Measurements from ENCODE around the gene THBS4. TPM values are rescaled to one million over a fixed set of nuclear protein-coding genes. Genes with fewer than 3 reads are reported as not detected.

The THBS4 gene
- total RNA-seq, 2 donors from 2014 or later = 18.4 to 20.8 TPM

DNA sequence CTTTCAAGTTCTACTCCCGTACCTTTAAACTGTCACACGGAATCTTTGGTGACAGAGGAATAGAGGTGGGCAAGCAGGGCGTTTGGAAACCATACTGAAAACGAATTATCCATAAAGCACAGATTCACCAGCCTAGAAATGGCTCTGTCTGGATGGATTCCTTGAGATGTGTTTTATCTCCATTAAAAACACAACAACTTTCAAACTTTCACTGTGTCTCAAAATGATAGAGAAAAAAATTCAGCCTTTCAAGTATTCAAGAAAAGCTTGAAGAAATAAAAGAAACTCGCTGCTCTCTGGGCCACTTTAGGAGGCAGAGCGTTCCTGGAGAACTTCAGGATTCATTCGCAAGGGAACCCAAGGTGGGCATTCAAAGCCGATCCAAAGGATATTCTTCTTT is 589 bp upstream of the THBS4 start:
- Histone ChIP-seq H3K9me3 (no peaks in the 10 kb centered on the region), H3K27ac (no peak overlapping the region), H3K27me3 (peaks cover 0 to 5% of the 10 kb centered on the region in 2 donors), H3K4me1 (peaks cover 8% of the 10 kb centered on the region), H3K4me3 (no peak overlapping the region), H3K36me3 (replicated peaks in 1 of 2; ENCODE audit: insufficient read depth in 1 of 2, low read depth in 2 of 2) (no peaks in the 10 kb centered on the region)
- TF ChIP-seq, protein P1, sequence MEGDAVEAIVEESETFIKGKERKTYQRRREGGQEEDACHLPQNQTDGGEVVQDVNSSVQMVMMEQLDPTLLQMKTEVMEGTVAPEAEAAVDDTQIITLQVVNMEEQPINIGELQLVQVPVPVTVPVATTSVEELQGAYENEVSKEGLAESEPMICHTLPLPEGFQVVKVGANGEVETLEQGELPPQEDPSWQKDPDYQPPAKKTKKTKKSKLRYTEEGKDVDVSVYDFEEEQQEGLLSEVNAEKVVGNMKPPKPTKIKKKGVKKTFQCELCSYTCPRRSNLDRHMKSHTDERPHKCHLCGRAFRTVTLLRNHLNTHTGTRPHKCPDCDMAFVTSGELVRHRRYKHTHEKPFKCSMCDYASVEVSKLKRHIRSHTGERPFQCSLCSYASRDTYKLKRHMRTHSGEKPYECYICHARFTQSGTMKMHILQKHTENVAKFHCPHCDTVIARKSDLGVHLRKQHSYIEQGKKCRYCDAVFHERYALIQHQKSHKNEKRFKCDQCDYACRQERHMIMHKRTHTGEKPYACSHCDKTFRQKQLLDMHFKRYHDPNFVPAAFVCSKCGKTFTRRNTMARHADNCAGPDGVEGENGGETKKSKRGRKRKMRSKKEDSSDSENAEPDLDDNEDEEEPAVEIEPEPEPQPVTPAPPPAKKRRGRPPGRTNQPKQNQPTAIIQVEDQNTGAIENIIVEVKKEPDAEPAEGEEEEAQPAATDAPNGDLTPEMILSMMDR (IDR thresholded peaks at IDR 0.05) = no peak
- no peak for TF ChIP-seq POLR2A (IDR thresholded peaks at IDR 0.05)
- DNase-seq (no peak), ATAC-seq (no peak)
- intact Hi-C loops (cut with DNase I) = no loop called here
- 27 to 35% methylated on average over 8 of the region's 8 CpGs for WGBS, 2 donors

DNA sequence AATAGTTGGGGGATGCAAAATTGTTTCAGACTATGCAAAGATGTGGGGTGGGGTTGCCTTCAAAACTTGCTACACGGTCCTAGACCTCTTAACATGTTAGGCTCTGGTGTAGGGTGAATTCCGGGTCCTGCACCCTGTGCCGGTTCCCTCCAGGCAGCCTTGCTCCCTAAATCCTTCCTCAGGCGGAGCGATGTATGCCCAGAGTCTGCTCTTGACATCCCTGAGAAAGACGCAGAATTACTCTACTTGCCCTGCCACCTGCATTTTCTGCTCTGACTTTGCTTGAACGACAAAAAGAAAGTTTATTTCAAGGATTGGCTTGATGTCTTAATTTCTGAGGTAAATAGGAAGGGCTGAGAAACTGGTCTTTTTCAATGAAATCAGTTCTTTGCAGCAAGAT is 691 bp downstream of the THBS4 start:
- Histone ChIP-seq H3K4me1 (peaks cover 8% of the 10 kb centered on the region), H3K36me3 (replicated peaks in 1 of 2; ENCODE audit: insufficient read depth in 1 of 2, low read depth in 2 of 2) (no peaks in the 10 kb centered on the region), H3K27me3 (peaks cover 0 to 5% of the 10 kb centered on the region in 2 donors), H3K4me3 (no peak overlapping the region), H3K9me3 (no peaks in the 10 kb centered on the region), H3K27ac (no peak overlapping the region)
- 75 to 79% methylated on average over 7 of the region's 7 CpGs for WGBS, 2 donors
- TF ChIP-seq, protein P1 (IDR thresholded peaks at IDR 0.05) = no peak
- TF ChIP-seq POLR2A (IDR thresholded peaks at IDR 0.05) = no peak
- DNase-seq (no peak), ATAC-seq (no peak)
- intact Hi-C loops (cut with DNase I) = no loop called here

DNA sequence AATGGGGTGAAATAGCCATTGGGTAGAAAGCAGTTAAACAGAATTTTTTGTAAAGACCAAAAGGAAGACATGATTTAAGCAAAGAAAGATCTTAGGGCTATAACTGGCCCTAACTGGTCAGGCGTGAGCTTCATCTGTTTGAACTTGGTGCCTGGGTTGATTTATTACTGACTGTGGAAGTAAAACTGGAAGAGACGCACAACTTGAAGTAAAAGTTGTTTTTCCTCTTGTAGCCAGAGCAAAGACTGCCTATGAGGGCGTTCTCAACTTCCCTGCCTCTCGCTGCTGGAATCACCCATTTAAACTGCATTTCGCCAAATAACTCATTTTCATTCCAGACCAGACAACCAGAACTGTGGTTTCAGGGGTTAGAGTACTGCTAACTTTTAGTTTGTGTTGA is 1.5 kb downstream of the THBS4 start:
- H3K4me1 ChIP-seq = peaks cover 8% of the 10 kb centered on the region
- no peaks in the 10 kb centered on the region for H3K9me3 ChIP-seq
- intact Hi-C loops (cut with DNase I) = no loop called here
- H3K4me3 ChIP-seq = no peak overlapping the region
- WGBS, 2 donors = 86 to 91% methylated on average over 5 of the region's 5 CpGs
- no peaks in the 10 kb centered on the region for H3K36me3 ChIP-seq (replicated peaks in 1 of 2; ENCODE audit: insufficient read depth in 1 of 2, low read depth in 2 of 2)
- no peak for ATAC-seq
- DNase-seq = no peak
- TF ChIP-seq, protein P1 (IDR thresholded peaks at IDR 0.05) = no peak
- TF ChIP-seq POLR2A (IDR thresholded peaks at IDR 0.05) = no peak
- no peak overlapping the region for H3K27ac ChIP-seq
- H3K27me3 ChIP-seq = peaks cover 0 to 5% of the 10 kb centered on the region in 2 donors

DNA sequence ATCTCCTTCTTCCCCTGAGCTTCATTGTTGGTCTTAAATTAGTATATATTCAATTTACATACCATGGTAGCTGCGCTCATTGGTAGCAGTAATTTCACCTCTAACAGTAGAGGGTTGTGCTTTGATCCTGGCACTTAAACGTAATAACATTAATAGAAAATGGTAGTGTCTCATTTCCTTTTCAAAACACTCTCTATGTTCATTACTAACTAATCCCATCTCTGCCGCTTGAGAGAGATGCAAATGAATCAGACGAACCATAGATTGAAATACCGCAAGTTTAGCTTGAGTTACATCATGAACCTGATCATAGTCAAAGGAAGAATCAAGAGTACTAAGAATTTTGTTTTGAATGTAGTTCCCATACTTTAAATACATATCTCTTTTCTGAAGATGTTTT is 2.2 kb downstream of the THBS4 start:
- Histone ChIP-seq H3K27me3 (peaks cover 0 to 5% of the 10 kb centered on the region in 2 donors), H3K9me3 (no peaks in the 10 kb centered on the region), H3K36me3 (replicated peaks in 1 of 2; ENCODE audit: insufficient read depth in 1 of 2, low read depth in 2 of 2) (no peaks in the 10 kb centered on the region), H3K4me3 (no peak overlapping the region), H3K27ac (no peak overlapping the region), H3K4me1 (peaks cover 8% of the 10 kb centered on the region)
- ATAC-seq (no peak), DNase-seq (no peak)
- intact Hi-C loops (cut with DNase I) = no loop called here
- 81 to 82% methylated on average over 5 of the region's 5 CpGs for whole genome bisulfite sequencing, 2 donors
- TF ChIP-seq, protein P1 (IDR thresholded peaks at IDR 0.05) = no peak
- TF ChIP-seq POLR2A (IDR thresholded peaks at IDR 0.05) = no peak

DNA sequence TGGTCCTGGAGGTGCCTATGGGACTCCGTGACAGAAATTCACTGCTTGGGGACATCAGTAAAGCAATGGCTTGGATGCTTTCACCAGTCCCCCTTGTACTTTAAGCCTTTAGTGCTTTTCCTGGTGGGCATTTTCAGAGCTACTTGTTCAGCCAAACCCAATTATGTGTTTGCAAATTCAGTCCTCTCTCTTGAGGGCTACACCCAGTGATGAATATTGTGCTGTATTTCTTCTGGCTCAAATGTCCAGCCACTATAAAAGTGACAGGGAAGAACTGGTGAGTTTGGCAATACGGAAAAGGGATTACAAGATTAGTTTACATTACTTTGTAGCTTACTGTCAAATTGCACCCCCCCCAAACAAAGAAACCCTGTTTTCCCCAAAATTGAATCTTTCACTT is 4.5 kb downstream of the THBS4 start:
- intact Hi-C loops (cut with DNase I) = no loop called here
- WGBS, 2 donors = 59 to 67% methylated on average over 2 of the region's 2 CpGs
- TF ChIP-seq, protein P1 (IDR thresholded peaks at IDR 0.05) = no peak
- no peak for TF ChIP-seq POLR2A (IDR thresholded peaks at IDR 0.05)
- H3K27me3 ChIP-seq = peaks cover 0 to 5% of the 10 kb centered on the region in 2 donors
- H3K36me3 ChIP-seq (replicated peaks in 1 of 2; ENCODE audit: insufficient read depth in 1 of 2, low read depth in 2 of 2) = no peaks in the 10 kb centered on the region
- H3K4me3 ChIP-seq = no peak overlapping the region
- DNase-seq (no peak), ATAC-seq (no peak)
- H3K9me3 ChIP-seq = no peaks in the 10 kb centered on the region
- no peak overlapping the region for H3K27ac ChIP-seq
- peaks cover 7% of the 10 kb centered on the region for H3K4me1 ChIP-seq
